DMS 273 treated with DMSO at 0.1 percent for 48 hours (cell line): ENCODE measurements around the gene DPYD.

Source experiments
- DNase-seq: peaks from one replicate; lab custom pipeline; 2025; lab: John Stamatoyannopoulos, UW

The DPYD gene

DNA sequence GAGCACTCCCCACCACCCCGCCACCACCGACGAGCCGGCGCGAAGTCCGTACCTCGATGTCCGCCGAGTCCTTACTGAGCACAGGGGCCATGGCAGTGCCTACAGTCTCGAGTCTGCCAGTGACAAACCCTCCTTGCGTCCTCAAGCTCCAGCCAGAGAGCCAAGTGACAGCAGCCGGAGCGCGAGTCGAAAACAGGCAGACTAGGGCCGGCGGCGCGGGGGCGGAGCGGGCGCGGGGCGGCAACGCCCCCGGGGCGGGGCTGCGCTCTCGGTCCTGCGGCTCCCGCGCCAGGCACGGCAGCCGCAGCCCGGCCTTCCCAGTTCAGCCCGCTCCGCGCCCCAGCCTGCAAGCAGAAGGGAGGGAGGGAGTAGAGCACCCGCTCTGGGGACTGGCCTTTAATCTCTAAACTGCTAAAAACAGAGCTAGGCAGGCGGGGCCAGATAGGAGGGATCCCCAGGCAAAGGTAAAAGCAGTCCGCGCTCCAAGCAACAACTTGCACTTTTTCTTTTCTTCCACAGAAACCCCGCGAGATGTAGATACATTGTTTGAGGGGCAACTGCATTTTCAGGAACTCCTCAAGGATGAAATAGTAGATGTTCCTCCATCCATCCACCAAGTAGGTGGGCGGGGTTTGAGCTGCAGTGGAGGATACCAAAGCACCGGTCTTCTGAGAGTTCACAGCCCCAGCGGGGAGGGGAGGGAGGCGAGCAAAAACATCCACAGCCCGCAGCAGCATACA lies at the start of gene DPYD:
TSS of gene DPYD (minus strand) at position 203 of the 740 bp plus-strand sequence. CDS start at position 91, 112 bp downstream.
- DNase-seq, result peak; percentile 88

DNA sequence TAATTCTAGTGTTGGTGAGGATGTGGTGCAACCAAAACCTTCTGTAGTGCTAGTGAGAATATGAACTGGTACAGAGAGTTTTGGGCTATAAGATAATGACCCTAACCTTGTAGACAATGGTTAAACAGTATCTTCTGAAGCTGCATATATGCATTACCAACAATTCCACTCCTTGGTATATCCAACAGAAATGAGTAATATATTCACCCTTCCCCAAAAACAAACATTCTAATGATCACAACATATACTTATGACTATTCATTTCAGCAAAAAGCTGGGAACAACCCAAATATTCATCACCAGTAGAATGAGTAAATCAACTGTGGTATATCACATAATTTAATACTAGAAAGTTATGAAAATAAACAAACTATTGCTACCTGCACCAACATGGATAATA lies 39.6 kb upstream of the DPYD start:
- no peak for DNase-seq

- DNase-seq, result no peak
These were observed 26.9 kb upstream of the DPYD start for GRCh38 chr1:97947695-97948094.

DNA sequence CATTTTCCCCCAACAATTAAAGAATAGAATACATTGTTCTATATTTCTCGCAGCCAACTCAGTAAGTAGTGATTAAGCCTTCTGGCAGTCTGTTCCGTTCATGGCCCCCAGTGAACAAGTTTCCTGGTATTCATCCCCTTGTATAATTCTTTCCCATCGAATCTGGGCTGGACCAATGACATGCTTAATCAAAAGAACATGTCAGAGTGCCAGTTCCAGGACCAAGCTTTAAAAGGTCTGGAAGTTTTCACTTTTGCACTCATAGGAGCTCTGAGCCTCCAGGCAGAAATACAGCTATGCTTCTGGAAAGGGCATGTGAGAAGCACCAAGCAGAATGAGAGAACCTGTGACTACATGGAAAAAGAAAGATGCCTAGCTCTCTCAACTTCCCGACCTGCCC lies 22.5 kb upstream of the DPYD start:
- DNase-seq, result no peak

GRCh38 chr1:97942161-97943123 lies 21.6 kb upstream of the DPYD start:
- DNase-seq, result no peak

GRCh38 chr1:97938285-97938642 lies 17.4 kb upstream of the DPYD start:
- DNase-seq, result no peak

GRCh38 chr1:97936976-97937375 lies 16.1 kb upstream of the DPYD start:
- DNase-seq, result no peak

- DNase-seq, result no peak
These were observed 13.7 kb upstream of the DPYD start for GRCh38 chr1:97934491-97934890.

DNA sequence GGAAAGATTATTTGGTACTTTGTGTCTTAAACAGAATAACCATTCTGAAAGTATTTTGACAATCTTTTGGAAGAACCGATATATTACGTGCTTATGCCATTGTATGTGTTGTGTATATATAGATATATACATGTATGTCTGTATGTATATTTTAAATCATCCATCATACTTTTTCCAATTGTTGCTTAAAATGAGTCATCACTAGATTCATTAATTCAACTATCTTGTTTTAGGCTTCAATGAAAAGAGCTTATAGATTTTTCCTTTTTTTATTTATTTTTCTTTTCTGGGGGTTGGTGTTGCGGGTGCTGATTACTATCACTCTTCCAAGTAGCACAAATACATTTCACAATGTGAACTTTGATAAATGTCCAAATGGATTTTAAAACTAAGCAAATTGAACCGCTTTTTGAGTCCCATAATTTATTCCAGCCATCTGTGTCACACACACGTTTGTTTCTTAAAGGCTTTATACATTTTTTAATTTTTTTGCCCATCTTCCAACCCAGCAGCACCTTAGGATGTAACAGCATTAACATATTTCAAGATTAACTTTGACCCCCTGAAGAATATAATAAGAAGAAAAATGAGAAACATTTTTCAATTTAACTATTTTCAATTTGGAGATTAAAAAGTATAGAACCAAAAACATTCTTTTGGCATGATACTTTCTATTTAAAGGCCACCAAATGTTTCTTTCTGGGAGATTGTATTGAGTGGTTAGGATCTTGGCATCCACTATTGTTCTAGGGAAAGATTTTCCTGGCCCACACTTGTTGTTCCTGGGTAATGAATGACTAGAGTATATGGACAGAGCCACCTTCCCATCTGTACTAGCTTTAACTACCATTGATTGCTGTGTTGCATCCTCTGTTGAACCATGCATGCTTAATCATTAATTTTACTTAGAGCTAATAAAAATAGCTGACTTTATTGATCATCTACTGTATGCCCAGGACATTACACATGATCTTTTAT lies 9.3 kb upstream of the DPYD start:
- DNase-seq, result no peak

- no peak for DNase-seq
These were observed 5.3 kb upstream of the DPYD start for GRCh38 chr1:97926017-97926708.

- DNase-seq, result no peak
These were observed 4.3 kb upstream of the DPYD start for GRCh38 chr1:97925151-97925550.

- DNase-seq, result no peak
These were observed 3.0 kb upstream of the DPYD start for GRCh38 chr1:97923811-97924210.

DNA sequence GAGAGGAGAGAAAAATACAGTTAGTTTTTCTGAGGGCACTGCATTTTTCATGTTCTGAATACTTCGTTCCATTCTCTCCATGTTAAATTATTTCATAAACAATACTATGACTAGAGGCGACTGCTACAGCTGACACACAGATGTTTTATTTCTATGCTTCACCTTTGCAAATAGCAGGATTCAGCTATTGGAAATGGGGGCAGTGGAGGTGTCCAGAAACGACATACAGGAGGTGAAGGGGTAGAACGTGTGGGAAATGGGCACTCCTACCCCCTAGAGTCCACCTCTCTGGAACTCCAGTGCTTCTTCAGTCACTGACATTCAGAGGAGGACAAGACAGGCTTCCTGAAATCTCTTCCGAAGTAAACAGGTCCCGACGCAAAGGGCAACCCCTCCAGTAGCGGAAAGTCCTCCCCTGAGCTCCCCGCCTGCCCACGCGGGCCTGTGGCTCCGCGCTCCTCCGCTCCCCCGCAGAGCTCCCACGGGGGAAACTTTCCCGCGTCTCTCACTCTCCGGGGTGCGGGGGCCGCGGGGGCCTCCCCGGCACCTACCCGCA lies 480 bp downstream of the DPYD start:
- DNase-seq, result no peak

DNA sequence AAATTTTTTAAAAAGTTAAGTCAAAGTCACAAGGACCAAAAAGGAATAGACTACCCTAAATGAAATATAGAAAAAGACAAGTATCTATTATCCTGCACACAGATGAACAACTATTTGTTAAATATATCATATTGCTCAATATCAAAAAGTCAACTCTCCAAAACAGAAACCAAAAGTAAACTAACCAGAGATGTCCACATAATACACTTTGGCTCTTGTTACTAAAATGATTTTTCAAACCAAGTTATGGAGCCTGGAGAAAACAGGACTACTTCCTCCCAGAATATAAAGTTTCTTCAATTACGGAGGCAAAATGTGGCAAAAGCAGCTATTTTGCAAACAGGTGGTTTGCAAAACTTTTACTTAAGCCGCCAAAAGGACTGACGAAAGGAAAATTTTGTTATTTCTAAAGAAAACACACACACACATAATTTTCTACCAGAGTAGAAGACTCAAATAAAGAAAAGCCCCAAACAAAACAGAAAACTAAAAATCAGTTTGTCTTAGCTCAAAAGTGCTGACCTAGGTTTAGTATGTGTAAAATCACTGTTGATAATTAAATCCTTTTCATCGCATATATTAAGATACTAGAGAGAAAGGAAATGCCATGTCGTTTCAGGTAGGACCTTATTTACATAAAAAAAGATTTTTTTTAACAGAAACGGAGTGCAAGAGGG lies 1.1 kb downstream of the DPYD start:
- no peak for DNase-seq

DNA sequence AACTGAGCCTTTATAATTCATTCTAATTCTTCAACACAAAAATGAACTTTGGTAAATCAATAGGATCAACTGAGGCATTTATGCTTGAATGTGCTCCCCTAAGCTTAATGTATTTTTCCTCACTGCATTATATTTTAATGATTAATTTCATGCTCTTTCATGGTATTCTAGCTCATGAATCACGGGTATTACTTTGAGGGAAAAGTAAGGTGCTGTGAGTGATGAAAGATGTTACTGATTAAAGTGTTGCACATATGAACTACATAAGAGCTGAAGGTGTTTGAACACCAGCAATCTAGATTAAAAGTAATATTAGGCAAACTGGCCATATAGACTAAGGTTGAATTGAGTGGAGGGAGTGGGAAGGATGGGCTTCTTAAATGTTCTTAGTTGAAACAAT lies 1.9 kb downstream of the DPYD start:
- DNase-seq, result no peak

- no peak for DNase-seq
These were observed 7.2 kb downstream of the DPYD start for GRCh38 chr1:97913506-97914139.

DNA sequence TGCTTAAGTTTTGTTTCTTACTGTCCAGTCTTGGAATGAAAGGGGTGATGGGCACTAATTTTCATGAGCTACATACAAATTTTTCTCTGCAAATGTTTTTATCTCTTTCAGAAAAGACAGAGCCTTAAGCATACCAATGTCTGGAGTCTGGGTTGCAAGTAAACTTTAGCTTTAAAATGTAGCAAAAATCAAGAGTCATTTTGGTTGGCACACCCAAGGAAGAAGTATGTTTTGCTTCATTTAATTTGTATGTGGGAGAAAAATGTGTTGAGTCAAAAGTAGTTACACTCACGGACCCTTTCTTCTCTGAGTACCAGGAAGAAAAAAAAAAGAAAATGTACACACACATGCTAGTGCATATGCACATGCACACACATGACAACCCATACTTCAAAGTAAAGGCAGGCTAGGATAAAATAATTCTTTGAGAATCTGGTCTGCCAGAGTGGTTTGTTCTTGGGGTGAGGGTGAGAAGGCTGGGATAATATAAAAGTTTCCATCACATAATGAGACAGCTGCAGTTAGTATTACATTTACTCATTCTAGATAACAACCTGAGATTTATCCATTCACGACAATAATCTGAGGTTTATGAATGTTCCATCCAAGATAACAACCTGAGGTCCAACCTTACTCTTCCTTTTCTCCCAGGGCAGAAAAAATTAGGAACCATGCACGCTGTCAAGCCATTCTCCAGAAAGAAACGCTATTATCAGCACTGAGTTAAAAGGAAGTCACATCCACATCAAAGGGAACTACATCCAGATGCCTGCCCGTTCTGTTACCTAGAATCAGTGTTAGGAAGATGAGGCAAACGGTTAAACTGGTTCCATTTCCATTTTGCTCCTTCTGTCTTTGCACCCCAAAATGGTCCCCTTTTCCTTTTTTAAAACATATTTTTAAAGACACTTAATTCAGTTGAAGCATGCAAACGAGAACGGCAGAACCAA lies 9.3 kb downstream of the DPYD start:
- no peak for DNase-seq

- no peak for DNase-seq
These were observed 11.6 kb downstream of the DPYD start for GRCh38 chr1:97909266-97909665.

DNA sequence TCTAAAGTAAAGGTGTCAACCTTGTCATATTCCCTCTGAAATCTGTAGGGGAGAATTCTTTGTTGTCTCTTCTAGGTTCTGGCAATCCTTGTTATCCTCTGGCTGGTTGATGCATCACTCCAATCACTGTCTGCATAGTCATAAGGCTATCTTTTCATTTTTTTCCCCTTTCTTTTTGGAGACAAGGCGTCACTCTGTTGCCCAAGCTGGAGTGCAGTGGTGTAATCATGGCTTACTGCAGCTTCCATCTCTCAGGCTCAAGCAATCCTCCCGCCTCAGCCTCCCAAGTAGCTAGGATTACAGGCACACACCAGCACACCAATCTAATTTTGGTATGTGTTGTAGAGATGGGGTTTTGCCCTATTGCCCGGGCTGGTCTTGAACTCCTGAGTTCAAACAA lies 12.9 kb downstream of the DPYD start:
- DNase-seq, result no peak
